Measurements from ENCODE around the gene SNX9. TPM values are rescaled to one million over a fixed set of nuclear protein-coding genes. Genes with fewer than 3 reads are reported as not detected.

The SNX9 gene
- total RNA-seq, 4 donors from 2014 or later, result 29.4 to 44.9 (median 33.3) TPM

- no peak for ATAC-seq
- no peak overlapping the region for H3K27ac ChIP-seq
- in situ Hi-C loops (cut with MboI; ENCODE audit: low sequenced_read_pairs in 4 of 4), result no loop called here
- H3K4me1 ChIP-seq, result peaks cover 13 to 21% of the 10 kb centered on the region in 2 donors
- TF ChIP-seq POLR2A (IDR thresholded peaks at IDR 0.05), result no peak
- TF ChIP-seq, protein P1, sequence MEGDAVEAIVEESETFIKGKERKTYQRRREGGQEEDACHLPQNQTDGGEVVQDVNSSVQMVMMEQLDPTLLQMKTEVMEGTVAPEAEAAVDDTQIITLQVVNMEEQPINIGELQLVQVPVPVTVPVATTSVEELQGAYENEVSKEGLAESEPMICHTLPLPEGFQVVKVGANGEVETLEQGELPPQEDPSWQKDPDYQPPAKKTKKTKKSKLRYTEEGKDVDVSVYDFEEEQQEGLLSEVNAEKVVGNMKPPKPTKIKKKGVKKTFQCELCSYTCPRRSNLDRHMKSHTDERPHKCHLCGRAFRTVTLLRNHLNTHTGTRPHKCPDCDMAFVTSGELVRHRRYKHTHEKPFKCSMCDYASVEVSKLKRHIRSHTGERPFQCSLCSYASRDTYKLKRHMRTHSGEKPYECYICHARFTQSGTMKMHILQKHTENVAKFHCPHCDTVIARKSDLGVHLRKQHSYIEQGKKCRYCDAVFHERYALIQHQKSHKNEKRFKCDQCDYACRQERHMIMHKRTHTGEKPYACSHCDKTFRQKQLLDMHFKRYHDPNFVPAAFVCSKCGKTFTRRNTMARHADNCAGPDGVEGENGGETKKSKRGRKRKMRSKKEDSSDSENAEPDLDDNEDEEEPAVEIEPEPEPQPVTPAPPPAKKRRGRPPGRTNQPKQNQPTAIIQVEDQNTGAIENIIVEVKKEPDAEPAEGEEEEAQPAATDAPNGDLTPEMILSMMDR (IDR thresholded peaks at IDR 0.05 in 4 of 5, conservative IDR thresholded peaks at IDR 0.05 in 1 of 5), result no peak
- H3K36me3 ChIP-seq, result peaks cover 0 to 18% of the 10 kb centered on the region in 2 donors
- no peak overlapping the region for H3K4me3 ChIP-seq
- no peaks in the 10 kb centered on the region for H3K9me3 ChIP-seq
- no peaks in the 10 kb centered on the region for H3K27me3 ChIP-seq
- DNase-seq, result no peak
- intact Hi-C loops (cut with DNase I; ENCODE audit: low total_unique reads), result no loop called here
These were observed 45.8 kb downstream of the SNX9 start for GRCh38 chr6:157868835-157869234.

DNA sequence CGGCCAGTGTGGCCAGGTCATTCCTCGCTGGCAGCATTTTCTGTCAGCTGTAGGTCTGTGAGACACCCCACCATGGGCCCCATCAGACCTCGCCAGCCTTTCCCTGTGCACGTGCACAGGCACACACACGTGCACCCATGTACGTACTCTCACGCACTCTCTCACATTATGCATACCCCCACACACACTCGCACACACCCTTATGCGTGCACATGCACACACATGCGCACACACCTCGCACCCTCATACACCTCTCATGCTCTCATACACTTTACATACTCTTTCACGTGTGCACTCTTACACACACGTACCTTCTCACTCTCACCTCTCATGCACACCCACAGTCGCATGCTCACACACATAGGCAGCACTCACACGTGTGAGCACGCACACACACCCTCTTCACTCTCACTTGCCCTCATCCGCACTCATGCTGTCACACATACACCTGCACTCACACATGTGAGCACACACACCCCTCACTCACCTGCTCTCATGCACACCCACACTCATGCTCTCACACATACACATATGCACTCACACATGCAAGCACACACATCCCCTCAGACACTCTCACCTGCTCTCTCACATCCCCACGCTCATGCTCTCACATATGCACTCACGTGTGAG is 46.7 kb downstream of the SNX9 start:
- Histone ChIP-seq H3K4me1 (peaks cover 8 to 14% of the 10 kb centered on the region in 2 donors), H3K9me3 (no peaks in the 10 kb centered on the region), H3K36me3 (peaks cover 0 to 18% of the 10 kb centered on the region in 2 donors), H3K27ac (no peak overlapping the region), H3K27me3 (no peaks in the 10 kb centered on the region), H3K4me3 (no peak overlapping the region)
- no peak for ATAC-seq
- in situ Hi-C loops (cut with MboI; ENCODE audit: low sequenced_read_pairs in 4 of 4), result loop anchor here in 3 of 4 donors (5.0 to 10.0 kb wide), 2 partner anchors 112 to 115 kb away; no protein-coding TSS in a partner anchor
- intact Hi-C loops (cut with DNase I; ENCODE audit: low total_unique reads), result loop anchor here (10.0 kb wide), 1 partner anchor 205 kb away; no protein-coding TSS in a partner anchor
- DNase-seq, result no peak
- no peak for TF ChIP-seq POLR2A (IDR thresholded peaks at IDR 0.05)
- TF ChIP-seq, protein P1 (IDR thresholded peaks at IDR 0.05 in 4 of 5, conservative IDR thresholded peaks at IDR 0.05 in 1 of 5), result no peak

DNA sequence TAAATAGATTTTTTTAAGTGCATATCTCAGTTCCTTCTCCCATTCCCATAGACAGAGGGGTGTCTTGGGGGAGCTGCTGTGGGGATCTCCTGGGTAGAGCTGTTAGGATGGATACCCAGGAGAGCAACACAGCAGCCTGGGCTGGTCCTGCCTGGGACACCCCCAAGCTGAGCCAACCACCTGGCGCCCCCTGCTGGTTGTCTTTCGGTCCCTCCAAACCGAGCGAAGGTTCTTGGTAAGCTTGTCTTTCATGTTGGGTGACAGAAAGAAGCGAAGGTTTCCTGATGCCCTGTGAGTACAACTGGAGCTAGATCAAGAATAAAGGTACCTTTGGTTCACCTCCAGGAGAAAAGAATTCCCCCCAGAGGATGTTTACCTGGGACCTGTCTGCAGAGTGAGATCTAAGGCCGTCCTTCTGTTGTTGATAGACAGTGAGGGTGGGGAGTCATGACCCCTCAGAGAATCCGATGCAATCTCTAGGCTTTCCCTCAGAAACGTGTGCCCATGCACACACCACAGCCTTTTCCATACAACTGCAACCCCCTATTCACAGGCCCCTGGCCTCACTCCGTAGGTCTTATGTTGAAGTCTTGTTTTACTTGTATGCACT is 50.8 kb downstream of the SNX9 start:
- H3K27ac ChIP-seq, result no peak overlapping the region
- ATAC-seq (peak in 1 of 2 donors; percentile 74), DNase-seq (peak; percentile 25 to 60)
- H3K9me3 ChIP-seq, result no peaks in the 10 kb centered on the region
- H3K4me3 ChIP-seq, result no peak overlapping the region
- H3K36me3 ChIP-seq, result peaks cover 0 to 44% of the 10 kb centered on the region in 2 donors
- intact Hi-C loops (cut with DNase I; ENCODE audit: low total_unique reads), result loop anchor here (1.0 to 10.0 kb wide), 2 partner anchors 118 to 209 kb away; no protein-coding TSS in a partner anchor
- TF ChIP-seq, protein P1 (IDR thresholded peaks at IDR 0.05 in 4 of 5, conservative IDR thresholded peaks at IDR 0.05 in 1 of 5), result peak; percentile 58 to 83 (median 79)
- TF ChIP-seq POLR2A (IDR thresholded peaks at IDR 0.05), result no peak
- in situ Hi-C loops (cut with MboI; ENCODE audit: low sequenced_read_pairs in 4 of 4), result loop anchor here in 3 of 4 donors (5.0 to 10.0 kb wide), 2 partner anchors 117 to 119 kb away; no protein-coding TSS in a partner anchor
- H3K4me1 ChIP-seq, result no peaks in the 10 kb centered on the region
- H3K27me3 ChIP-seq, result no peaks in the 10 kb centered on the region

DNA sequence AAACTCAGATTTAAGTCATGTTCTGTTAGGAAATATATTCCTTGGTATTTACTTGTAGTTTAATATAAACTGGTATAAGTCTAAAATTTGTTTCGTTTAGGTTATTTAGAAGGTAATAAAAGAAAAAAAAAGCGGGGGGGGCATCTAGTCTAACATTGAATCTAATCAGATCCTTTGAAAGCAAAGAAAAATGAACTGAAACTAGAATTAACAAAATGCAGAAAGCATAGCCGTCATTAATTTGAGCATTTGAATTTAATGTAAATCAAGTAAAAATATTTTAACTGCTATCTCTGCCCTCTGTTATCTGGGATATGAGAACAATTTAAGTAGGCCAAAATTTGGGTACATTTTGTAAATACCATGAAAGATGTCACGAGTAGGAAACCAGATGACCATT is 54.1 kb downstream of the SNX9 start:
- no peak for ATAC-seq
- DNase-seq, result no peak
- H3K9me3 ChIP-seq, result no peaks in the 10 kb centered on the region
- H3K27ac ChIP-seq, result no peak overlapping the region
- H3K4me3 ChIP-seq, result no peak overlapping the region
- H3K27me3 ChIP-seq, result no peaks in the 10 kb centered on the region
- intact Hi-C loops (cut with DNase I; ENCODE audit: low total_unique reads) (loop anchor here (10.0 kb wide), 1 partner anchor 212 kb away; no protein-coding TSS in a partner anchor), in situ Hi-C loops (cut with MboI; ENCODE audit: low sequenced_read_pairs in 4 of 4) (loop anchor here in 2 of 4 donors (5.0 to 10.0 kb wide), 2 partner anchors 120 to 122 kb away; no protein-coding TSS in a partner anchor)
- H3K4me1 ChIP-seq, result no peaks in the 10 kb centered on the region
- TF ChIP-seq, protein P1 (IDR thresholded peaks at IDR 0.05 in 4 of 5, conservative IDR thresholded peaks at IDR 0.05 in 1 of 5), result no peak
- TF ChIP-seq POLR2A (IDR thresholded peaks at IDR 0.05), result no peak
- peaks cover 0 to 27% of the 10 kb centered on the region in 2 donors for H3K36me3 ChIP-seq
